ENCODE results near the gene COL11A2. TPM values are rescaled to one million over a fixed set of nuclear protein-coding genes. Genes with fewer than 3 reads are reported as not detected.

COL11A2 gene
- under 0.01 and 0.36 TPM in 2 replicates for total RNA-seq

GRCh38 chr6:33192105-33192646, at the start of gene COL11A2:
COL11A2 (minus strand) TSS chr6:33192467; CDS start chr6:33192240, 227 bp downstream.

GRCh38 chr6:33208091-33208967, 16.1 kb upstream of the COL11A2 start, which contains the start of gene RING1:
RING1 (plus strand) TSS chr6:33208500; CDS start chr6:33208823, 323 bp downstream.

GRCh38 chr6:33204415-33205190, 12.3 kb upstream of the COL11A2 start, which contains the start of gene HSD17B8:
HSD17B8 (plus strand) TSS chr6:33204655; CDS start chr6:33204669, 14 bp downstream.

GRCh38 chr6:33200219-33201146, 8.2 kb upstream of the COL11A2 start, which contains the start of the genes RXRB and SLC39A7:
RXRB (minus strand) TSS chr6:33200665; CDS start chr6:33200476, 189 bp downstream.
SLC39A7 (plus strand) TSS chr6:33200867; CDS start chr6:33201246, 379 bp downstream.

Other genes starting within 250 kb of the COL11A2 start
- 0.68 and 2.4 TPM in 2 replicates for gene HLA-DMA, start 239.4 kb downstream of the COL11A2 start, total RNA-seq
- gene BRD2, start 223.9 kb downstream of the COL11A2 start, total RNA-seq: 95.7 and 134 TPM in 2 replicates
- gene HLA-DOA, start 182.9 kb downstream of the COL11A2 start, total RNA-seq: 0.07 TPM in 1 of 2 replicates, not detected in the other
- 0.14 TPM in 1 of 2 replicates, not detected in the other for gene HLA-DPA1, start 118.8 kb downstream of the COL11A2 start, total RNA-seq
- not detected in 2 replicates for gene HLA-DPB1, start 116.5 kb downstream of the COL11A2 start, total RNA-seq
- 16.1 and 21.8 TPM in 2 replicates for gene RXRB, start 8.2 kb upstream of the COL11A2 start, total RNA-seq
- gene SLC39A7, start 8.4 kb upstream of the COL11A2 start, total RNA-seq: 66.9 and 118 TPM in 2 replicates
- 12.5 and 40.3 TPM in 2 replicates for gene HSD17B8, start 12.2 kb upstream of the COL11A2 start, total RNA-seq
- 34.2 and 48.2 TPM in 2 replicates for gene RING1, start 16.0 kb upstream of the COL11A2 start, total RNA-seq
- gene VPS52, start 79.4 kb upstream of the COL11A2 start, total RNA-seq: 27.0 and 28.8 TPM in 2 replicates
- gene RPS18, start 79.6 kb upstream of the COL11A2 start, total RNA-seq: 3,073 and 7,254 TPM in 2 replicates
- 2.7 and 4.1 TPM in 2 replicates for gene B3GALT4, start 84.7 kb upstream of the COL11A2 start, total RNA-seq
- gene WDR46, start 96.8 kb upstream of the COL11A2 start, total RNA-seq: 55.0 and 84.4 TPM in 2 replicates
- gene PFDN6, start 97.1 kb upstream of the COL11A2 start, total RNA-seq: 37.5 and 69.7 TPM in 2 replicates
- gene RGL2, start 106.5 kb upstream of the COL11A2 start, total RNA-seq: 22.9 and 40.4 TPM in 2 replicates
- gene TAPBP, start 121.6 kb upstream of the COL11A2 start, total RNA-seq: 22.2 and 108 TPM in 2 replicates
- 19.9 and 24.3 TPM in 2 replicates for gene ZBTB22, start 125.3 kb upstream of the COL11A2 start, total RNA-seq
- 35.9 and 77.9 TPM in 2 replicates for gene DAXX, start 130.5 kb upstream of the COL11A2 start, total RNA-seq
- gene KIFC1, start 199.4 kb upstream of the COL11A2 start, total RNA-seq: 0.21 and 0.68 TPM in 2 replicates
- gene PHF1, start 218.5 kb upstream of the COL11A2 start, total RNA-seq: 10.3 and 13.0 TPM in 2 replicates
- gene CUTA, start 225.6 kb upstream of the COL11A2 start, total RNA-seq: 27.3 and 62.1 TPM in 2 replicates
- gene SYNGAP1, start 227.6 kb upstream of the COL11A2 start, total RNA-seq: 0.68 and 3.9 TPM in 2 replicates

Measured in nasal cavity respiratory epithelium epithelial cell of viscerocranial mucosa (primary cell).